IgD-negative memory B cell (primary cell): Measurements from ENCODE around the gene MAGI1. TPM values are rescaled to one million over a fixed set of nuclear protein-coding genes. Genes with fewer than 3 reads are reported as not detected.

Experiments used
- H3K27ac Mint-ChIP-seq, 3 donors: one replicate each; pipeline ENCODE4 v1.8.0; 2020 to 2022; ENCODE audit warnings: mild to moderate bottlenecking in 3 of 3, mixed read lengths in 3 of 3, moderate library complexity in 1 of 3
- H3K27me3 Mint-ChIP-seq: one replicate; pipeline ENCODE4 v1.8.0; 2021; ENCODE audit warnings: mixed read lengths
- H3K36me3 Mint-ChIP-seq: one replicate; pipeline ENCODE4 v1.8.0; 2020; ENCODE audit warnings: mild to moderate bottlenecking, mixed read lengths
- H3K4me1 Mint-ChIP-seq, 3 donors: one replicate each; pipeline ENCODE4 v1.8.0; 2020 to 2022; ENCODE audit warnings: mixed read lengths in 3 of 3, mild to moderate bottlenecking in 1 of 3
- H3K4me3 Mint-ChIP-seq, 4 donors: one replicate each; pipeline ENCODE4 v1.8.0; 2020 to 2022; ENCODE audit warnings: mild to moderate bottlenecking in 4 of 4, mixed read lengths in 4 of 4, moderate library complexity in 3 of 4
- H3K9me3 Mint-ChIP-seq, 3 donors: one replicate each; pipeline ENCODE4 v1.8.0; 2020 to 2021; ENCODE audit warnings: mixed read lengths in 3 of 3, mild to moderate bottlenecking in 1 of 3
- polyA plus RNA-seq: library from polyadenylated mRNA; unstranded; fragments of 300-500 nt; fragmentation: Illumina TruSeq; gene quantifications from one replicate; pipeline ENCODE4 v1.2.3, GENCODE V29; 2021

The MAGI1 gene
- polyA plus RNA-seq, 1 donor from 2014 or later: 1.3 TPM

DNA sequence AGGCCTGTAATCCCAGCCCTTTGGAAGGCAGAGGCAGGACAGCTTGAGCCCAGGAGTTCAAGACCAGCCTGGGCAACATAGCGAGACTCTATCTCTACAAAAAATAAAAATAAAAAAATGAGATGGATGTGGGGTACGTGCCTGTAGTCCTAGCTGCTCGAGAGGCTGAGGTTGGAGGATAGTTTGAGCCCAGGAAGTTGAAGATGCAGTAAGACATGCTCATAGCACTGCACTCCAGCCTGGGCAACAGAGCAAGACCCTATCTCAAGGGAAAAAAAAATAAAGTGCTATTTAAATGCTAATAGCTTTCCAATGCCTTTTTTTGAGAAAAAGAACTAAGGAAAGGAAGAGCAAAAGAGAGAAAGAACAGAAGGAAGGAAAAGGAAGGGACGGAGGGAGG is 94.5 kb downstream of the MAGI1 start:
- no peaks in the 10 kb centered on the region for H3K36me3 Mint-ChIP-seq
- H3K4me1 Mint-ChIP-seq: no peaks in the 10 kb centered on the region
- no peak overlapping the region for H3K4me3 Mint-ChIP-seq
- peaks cover 0 to 2% (median 2%) of the 10 kb centered on the region in 3 donors for H3K9me3 Mint-ChIP-seq
- H3K27me3 Mint-ChIP-seq: no peaks in the 10 kb centered on the region
- peak overlapping the region in 1 of 3 donors; percentile 80 for H3K27ac Mint-ChIP-seq

- Mint-ChIP-seq H3K4me3 (no peak overlapping the region), H3K27ac (no peak overlapping the region), H3K27me3 (no peaks in the 10 kb centered on the region), H3K36me3 (peaks cover 1% of the 10 kb centered on the region), H3K9me3 (peaks cover 0 to 2% (median 2%) of the 10 kb centered on the region in 3 donors), H3K4me1 (no peaks in the 10 kb centered on the region)
These were observed 98.9 kb downstream of the MAGI1 start for GRCh38 chr3:65939801-65940246.

GRCh38 chr3:65939184-65939583 is 99.5 kb downstream of the MAGI1 start:
- Mint-ChIP-seq H3K4me1 (no peaks in the 10 kb centered on the region), H3K4me3 (no peak overlapping the region), H3K27ac (no peak overlapping the region), H3K36me3 (peaks cover 1% of the 10 kb centered on the region), H3K27me3 (no peaks in the 10 kb centered on the region), H3K9me3 (peaks cover 0 to 2% (median 2%) of the 10 kb centered on the region in 3 donors)

DNA sequence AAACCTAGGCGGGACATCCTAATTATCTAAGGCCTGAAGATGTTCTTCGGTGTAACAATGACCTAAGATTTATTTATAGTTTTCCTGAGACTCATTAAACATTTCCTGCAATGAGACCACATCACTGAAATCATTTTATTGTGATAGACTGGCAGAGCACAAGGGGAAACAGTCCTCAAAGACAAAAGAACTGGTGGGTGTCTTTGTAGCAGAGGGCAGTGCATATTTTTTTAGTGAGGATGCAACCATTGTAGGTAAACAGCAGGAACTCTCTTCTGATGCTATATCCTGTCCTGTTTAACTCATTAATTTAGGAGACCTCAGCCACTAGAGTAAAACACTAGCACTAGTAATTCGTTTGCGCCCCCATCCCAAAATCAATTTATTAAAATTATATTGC is 100.0 kb downstream of the MAGI1 start:
- Mint-ChIP-seq H3K4me3 (no peak overlapping the region), H3K4me1 (no peaks in the 10 kb centered on the region), H3K27ac (no peak overlapping the region), H3K27me3 (no peaks in the 10 kb centered on the region), H3K9me3 (peaks cover 0 to 2% (median 2%) of the 10 kb centered on the region in 3 donors), H3K36me3 (peaks cover 1% of the 10 kb centered on the region)

GRCh38 chr3:65938147-65938546 is 100.6 kb downstream of the MAGI1 start:
- Mint-ChIP-seq H3K36me3 (peaks cover 1% of the 10 kb centered on the region), H3K27ac (no peak overlapping the region), H3K9me3 (peaks cover 0 to 3% (median 2%) of the 10 kb centered on the region in 3 donors), H3K27me3 (no peaks in the 10 kb centered on the region), H3K4me1 (no peaks in the 10 kb centered on the region), H3K4me3 (no peak overlapping the region)

DNA sequence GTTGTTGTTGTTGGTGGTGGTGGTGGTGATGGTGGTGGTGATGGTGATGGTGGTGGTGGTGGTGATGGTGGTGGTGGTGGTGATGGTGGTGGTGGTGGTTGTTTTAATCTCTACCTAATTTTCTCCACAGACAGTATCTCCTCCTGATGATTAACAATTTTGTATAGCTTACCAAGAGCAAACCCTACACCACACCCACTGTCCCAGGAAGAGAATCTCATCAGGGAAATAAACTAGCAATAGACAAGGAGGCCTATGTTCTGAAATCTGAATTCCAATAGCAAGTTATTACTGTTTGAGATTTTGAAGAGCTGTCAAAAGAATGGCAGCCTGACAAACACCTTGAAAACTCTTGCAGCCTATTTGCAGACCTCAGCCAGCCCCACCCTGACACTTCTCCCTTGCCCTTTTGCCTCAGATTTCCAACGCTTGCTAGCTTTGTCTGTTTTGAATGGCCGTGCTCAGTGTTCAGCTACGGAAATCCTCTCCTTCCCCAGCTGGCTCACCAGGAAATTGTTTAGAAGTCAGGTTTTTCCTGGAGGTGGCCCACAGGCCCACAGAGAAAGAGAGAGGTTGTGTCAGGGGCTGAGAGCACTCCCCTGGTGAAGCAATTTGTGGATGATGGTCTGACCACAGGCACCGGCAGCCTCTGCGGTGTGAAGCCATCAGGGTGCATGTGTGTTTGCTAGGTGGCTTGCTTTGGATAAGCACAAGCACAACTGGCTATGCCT is 101.6 kb downstream of the MAGI1 start:
- Mint-ChIP-seq H3K4me3 (no peak overlapping the region), H3K4me1 (no peaks in the 10 kb centered on the region), H3K36me3 (peaks cover 1% of the 10 kb centered on the region), H3K9me3 (peaks cover 2 to 7% (median 4%) of the 10 kb centered on the region in 3 donors), H3K27me3 (no peaks in the 10 kb centered on the region), H3K27ac (no peak overlapping the region)

- H3K9me3 Mint-ChIP-seq: peaks cover 2 to 9% (median 4%) of the 10 kb centered on the region in 3 donors
- no peaks in the 10 kb centered on the region for H3K27me3 Mint-ChIP-seq
These were observed 103.0 kb downstream of the MAGI1 start for GRCh38 chr3:65935724-65936123.

GRCh38 chr3:65930648-65931047 is 108.1 kb downstream of the MAGI1 start:
- H3K9me3 Mint-ChIP-seq: peaks cover 0 to 9% (median 4%) of the 10 kb centered on the region in 3 donors
- H3K27me3 Mint-ChIP-seq: no peaks in the 10 kb centered on the region
- peaks cover 1% of the 10 kb centered on the region for H3K36me3 Mint-ChIP-seq
- peaks cover 0 to 1% (median 0%) of the 10 kb centered on the region in 3 donors for H3K4me1 Mint-ChIP-seq
- H3K4me3 Mint-ChIP-seq: no peak overlapping the region
- no peak overlapping the region for H3K27ac Mint-ChIP-seq

More at GRCh38 chr3:65935724-65936123, 103.0 kb downstream of the MAGI1 start:
- peaks cover 1% of the 10 kb centered on the region for H3K36me3 Mint-ChIP-seq
- H3K4me1 Mint-ChIP-seq: no peaks in the 10 kb centered on the region
- H3K27ac Mint-ChIP-seq: no peak overlapping the region
- no peak overlapping the region for H3K4me3 Mint-ChIP-seq

DNA sequence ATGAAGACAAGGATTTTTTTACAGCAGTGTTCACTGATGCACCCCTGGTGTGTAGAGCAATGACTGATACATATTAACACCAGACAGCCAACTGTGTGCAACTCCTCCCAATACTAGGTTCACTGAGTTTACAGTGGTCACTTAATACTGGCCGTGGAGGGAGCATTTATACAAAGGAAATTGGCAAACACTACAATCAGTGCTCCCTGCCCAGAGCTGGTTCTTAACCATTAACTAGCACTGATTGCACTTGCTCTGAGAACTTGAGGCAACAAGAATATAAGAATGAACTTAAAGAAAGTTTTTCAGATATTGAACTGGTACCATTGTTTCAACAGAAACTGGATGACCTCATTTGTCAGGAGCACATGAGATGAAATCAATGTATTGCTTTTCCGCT is 110.6 kb downstream of the MAGI1 start:
- H3K36me3 Mint-ChIP-seq: no peaks in the 10 kb centered on the region

GRCh38 chr3:65927576-65927975 is 111.1 kb downstream of the MAGI1 start:
- H3K4me1 Mint-ChIP-seq: peaks cover 0 to 1% (median 0%) of the 10 kb centered on the region in 3 donors
- H3K36me3 Mint-ChIP-seq: no peaks in the 10 kb centered on the region
- H3K27ac Mint-ChIP-seq: no peak overlapping the region
- peaks cover 2% of the 10 kb centered on the region for H3K27me3 Mint-ChIP-seq
- no peak overlapping the region for H3K4me3 Mint-ChIP-seq
- H3K9me3 Mint-ChIP-seq: peaks cover 0 to 7% (median 4%) of the 10 kb centered on the region in 3 donors

More for the DNA sequence above, 110.6 kb downstream of the MAGI1 start:
- Mint-ChIP-seq H3K27ac (no peak overlapping the region), H3K9me3 (peaks cover 0 to 7% (median 4%) of the 10 kb centered on the region in 3 donors), H3K4me3 (no peak overlapping the region), H3K27me3 (peaks cover 2% of the 10 kb centered on the region), H3K4me1 (peaks cover 0 to 1% (median 0%) of the 10 kb centered on the region in 3 donors)

DNA sequence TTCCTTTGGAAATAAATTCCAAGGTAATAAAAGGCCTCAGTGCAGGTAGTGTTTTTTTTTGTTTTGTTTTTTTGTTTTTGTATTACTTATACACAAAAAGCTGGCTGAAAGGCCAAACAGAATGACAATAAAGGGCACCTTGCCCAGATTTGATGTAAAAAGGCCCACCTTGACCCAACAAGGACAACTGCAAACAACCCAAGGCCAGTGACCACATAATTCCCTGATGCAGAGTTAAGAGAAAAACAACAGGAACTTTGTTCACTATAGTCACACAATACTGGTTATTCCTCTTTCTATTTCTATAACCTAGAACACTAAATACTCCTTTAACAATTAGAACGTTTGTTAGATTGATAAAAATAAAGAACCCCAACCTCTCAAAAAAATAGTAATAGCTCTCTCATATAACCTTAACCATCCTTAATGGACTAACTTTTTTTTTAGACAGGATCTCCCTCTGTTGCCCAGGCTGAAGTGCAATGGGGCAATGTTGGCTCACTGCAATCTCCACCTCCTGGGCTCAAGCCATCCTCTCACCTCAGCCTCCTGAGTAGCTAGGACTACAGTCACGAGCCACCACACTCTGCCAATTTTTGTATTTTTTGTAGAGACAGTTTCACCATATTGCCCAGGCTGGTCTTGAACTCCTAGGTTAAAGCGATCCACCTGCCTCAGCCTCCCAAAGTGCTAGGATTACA is 113.3 kb downstream of the MAGI1 start:
- Mint-ChIP-seq H3K36me3 (no peaks in the 10 kb centered on the region), H3K4me1 (peaks cover 0 to 1% (median 0%) of the 10 kb centered on the region in 3 donors), H3K4me3 (no peak overlapping the region), H3K27ac (no peak overlapping the region), H3K9me3 (no peaks in the 10 kb centered on the region), H3K27me3 (peaks cover 2% of the 10 kb centered on the region)

GRCh38 chr3:65924762-65925161 is 114.0 kb downstream of the MAGI1 start:
- H3K27me3 Mint-ChIP-seq: peaks cover 2% of the 10 kb centered on the region
- H3K4me1 Mint-ChIP-seq: peaks cover 0 to 1% (median 0%) of the 10 kb centered on the region in 3 donors
- no peak overlapping the region for H3K4me3 Mint-ChIP-seq
- no peaks in the 10 kb centered on the region for H3K9me3 Mint-ChIP-seq
- H3K36me3 Mint-ChIP-seq: no peaks in the 10 kb centered on the region
- no peak overlapping the region for H3K27ac Mint-ChIP-seq

DNA sequence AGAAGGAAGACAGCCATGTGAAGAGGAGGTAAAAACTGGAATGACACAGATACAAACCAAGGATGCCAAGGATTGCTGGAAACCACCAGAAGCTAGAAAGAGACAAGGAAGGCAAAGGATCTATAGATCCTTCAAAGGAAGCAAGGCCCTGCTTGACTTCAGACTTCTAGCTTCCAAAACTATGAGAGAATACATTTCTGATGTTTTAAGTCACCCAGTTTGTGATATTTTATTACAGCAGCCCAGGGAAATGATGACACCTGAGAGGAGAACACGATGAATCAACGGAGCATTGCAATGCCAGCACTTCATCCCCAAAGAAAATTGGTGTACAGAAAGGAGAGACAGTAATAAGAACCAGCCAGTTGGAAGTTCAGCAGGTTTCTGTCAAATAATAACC is 116.3 kb downstream of the MAGI1 start:
- Mint-ChIP-seq H3K27ac (no peak overlapping the region), H3K27me3 (peaks cover 2% of the 10 kb centered on the region), H3K4me3 (no peak overlapping the region), H3K9me3 (peaks cover 0 to 4% (median 0%) of the 10 kb centered on the region in 3 donors), H3K4me1 (peaks cover 0 to 1% (median 0%) of the 10 kb centered on the region in 3 donors), H3K36me3 (no peaks in the 10 kb centered on the region)

DNA sequence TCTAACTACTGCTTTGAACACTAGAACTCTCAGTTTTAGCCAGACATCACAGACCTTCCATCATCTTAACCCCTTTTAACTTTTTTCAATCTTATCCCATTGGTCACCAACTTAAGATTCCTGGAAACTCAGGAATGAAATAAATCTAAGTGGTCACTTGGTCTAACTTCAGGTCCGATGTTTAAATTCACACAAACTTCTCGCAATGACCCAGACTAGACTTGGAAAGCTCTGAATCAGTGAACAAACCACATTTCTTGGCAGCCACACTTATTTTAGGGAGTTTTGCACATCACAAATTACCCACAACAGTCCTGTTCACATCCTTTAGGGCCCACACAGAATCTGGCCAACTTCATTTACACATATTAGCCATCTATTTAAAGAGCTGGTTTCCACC is 118.9 kb downstream of the MAGI1 start:
- Mint-ChIP-seq H3K4me1 (no peaks in the 10 kb centered on the region), H3K27ac (no peak overlapping the region)

DNA sequence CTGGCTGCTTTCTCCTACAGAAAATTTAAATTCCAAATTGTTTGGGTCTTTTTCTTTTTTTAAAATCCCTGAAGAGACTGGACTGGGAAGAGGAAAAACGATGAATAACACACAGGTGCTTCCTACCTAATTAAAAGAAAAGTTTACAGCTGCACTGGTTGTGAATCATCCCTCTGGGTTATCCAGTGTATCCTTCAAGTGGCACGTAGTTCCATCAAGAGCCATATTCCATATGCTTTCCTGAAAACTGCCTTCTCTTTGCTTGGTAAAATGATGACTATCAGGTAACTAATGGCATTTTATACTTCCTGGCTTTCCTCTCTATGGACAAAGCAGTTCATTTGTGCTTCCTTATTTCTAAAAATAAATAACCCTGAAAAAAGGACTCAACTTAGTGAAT is 123.2 kb downstream of the MAGI1 start:
- Mint-ChIP-seq H3K27ac (no peak overlapping the region), H3K4me1 (no peaks in the 10 kb centered on the region), H3K27me3 (no peaks in the 10 kb centered on the region)

More for the DNA sequence above, 118.9 kb downstream of the MAGI1 start:
- no peaks in the 10 kb centered on the region for H3K36me3 Mint-ChIP-seq
- no peak overlapping the region for H3K4me3 Mint-ChIP-seq
- peaks cover 2% of the 10 kb centered on the region for H3K27me3 Mint-ChIP-seq
- peaks cover 0 to 4% (median 0%) of the 10 kb centered on the region in 3 donors for H3K9me3 Mint-ChIP-seq

More for the DNA sequence above, 123.2 kb downstream of the MAGI1 start:
- Mint-ChIP-seq H3K36me3 (no peaks in the 10 kb centered on the region), H3K4me3 (no peak overlapping the region), H3K9me3 (peaks cover 0 to 5% (median 4%) of the 10 kb centered on the region in 3 donors)
